WERI-Rb-1 (cell line): Measurements from ENCODE around the gene DCDC1.

Experiments
- DNase-seq: peaks from one replicate; pipeline ENCODE4 v3.0.0-alpha.2; 2020
- H3K27ac ChIP-seq: fragments of 250-450 bp; sonication (Bioruptor Pico); 2 replicates; pipeline ENCODE4 v1.5.1; 2020; ENCODE audit warnings: mild to moderate bottlenecking, moderate library complexity
- H3K27me3 ChIP-seq: fragments of 250-450 bp; sonication (Bioruptor Pico); 2 replicates; pipeline ENCODE4 v1.5.1; 2021; ENCODE audit warnings: mild to moderate bottlenecking, low read depth, moderate library complexity; ENCODE audit not compliant: insufficient read depth, severe bottlenecking
- H3K36me3 ChIP-seq: fragments of 250-450 bp; sonication (Bioruptor Pico); 2 replicates; pipeline ENCODE4 v1.5.1; 2020; ENCODE audit warnings: mild to moderate bottlenecking, moderate library complexity
- H3K4me3 ChIP-seq: 2 replicates; pipeline ENCODE4 v1.5.1; 2011; ENCODE audit warnings: low read depth, mild to moderate bottlenecking, control low read depth, low read length
- H3K9me3 ChIP-seq: fragments of 250-450 bp; sonication (Bioruptor Pico); 2 replicates; pipeline ENCODE4 v1.5.1; 2021; ENCODE audit warnings: mild to moderate bottlenecking, moderate library complexity; ENCODE audit not compliant: severe bottlenecking
- CTCF ChIP-seq: IDR thresholded peaks from 2 replicates; pipeline ENCODE4 v1.5.1; 2011; ENCODE audit warnings: low read depth, mild to moderate bottlenecking, control low read depth, inconsistent platforms, low read length

Gene DCDC1

GRCh38 chr11:31199378-31199777 is 170.2 kb downstream of the DCDC1 start:
- Histone ChIP-seq H3K36me3 (no peaks in the 10 kb centered on the region), H3K27me3 (no peaks in the 10 kb centered on the region), H3K27ac (no peak overlapping the region), H3K9me3 (no peaks in the 10 kb centered on the region), H3K4me3 (no peak overlapping the region)
- no peak for DNase-seq
- no peak for TF ChIP-seq CTCF

DNA sequence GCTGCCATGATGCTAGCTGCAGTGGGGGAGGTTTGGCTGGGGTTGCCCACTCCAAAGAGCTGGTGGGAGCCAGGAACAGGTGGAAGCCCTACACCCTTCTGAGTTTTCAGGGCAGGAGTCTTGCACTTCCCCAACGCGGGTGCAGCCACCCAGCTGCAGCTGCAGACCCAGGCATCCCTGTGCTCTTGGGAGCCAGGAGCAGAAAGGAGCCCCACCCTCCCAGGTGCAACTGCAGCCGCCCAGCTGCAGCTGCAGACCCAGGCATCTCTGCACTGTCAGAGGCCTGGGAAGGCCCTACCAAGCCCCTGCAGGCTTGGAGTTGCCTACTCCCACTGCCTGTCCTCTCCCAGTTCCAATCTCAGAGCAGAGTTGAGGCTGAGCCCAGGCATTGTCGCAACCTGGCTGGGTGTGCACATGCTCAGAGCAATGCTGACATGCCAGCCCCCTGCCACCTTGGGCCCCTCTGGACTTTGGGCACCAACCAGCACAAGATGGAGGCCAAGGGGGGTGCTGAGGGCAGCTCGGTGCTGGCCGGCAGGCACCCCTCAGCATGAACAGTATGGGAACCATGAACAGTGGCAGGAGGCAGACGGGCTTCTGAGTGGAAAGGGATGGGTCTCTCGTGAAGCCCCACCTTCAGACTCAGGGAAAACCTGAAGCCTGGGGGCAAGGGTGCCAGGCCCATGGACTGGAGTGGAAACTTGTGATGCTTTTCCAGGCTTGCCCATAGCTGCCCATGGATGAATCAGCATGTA is 195.4 kb downstream of the DCDC1 start:
- no peak for DNase-seq

DNA sequence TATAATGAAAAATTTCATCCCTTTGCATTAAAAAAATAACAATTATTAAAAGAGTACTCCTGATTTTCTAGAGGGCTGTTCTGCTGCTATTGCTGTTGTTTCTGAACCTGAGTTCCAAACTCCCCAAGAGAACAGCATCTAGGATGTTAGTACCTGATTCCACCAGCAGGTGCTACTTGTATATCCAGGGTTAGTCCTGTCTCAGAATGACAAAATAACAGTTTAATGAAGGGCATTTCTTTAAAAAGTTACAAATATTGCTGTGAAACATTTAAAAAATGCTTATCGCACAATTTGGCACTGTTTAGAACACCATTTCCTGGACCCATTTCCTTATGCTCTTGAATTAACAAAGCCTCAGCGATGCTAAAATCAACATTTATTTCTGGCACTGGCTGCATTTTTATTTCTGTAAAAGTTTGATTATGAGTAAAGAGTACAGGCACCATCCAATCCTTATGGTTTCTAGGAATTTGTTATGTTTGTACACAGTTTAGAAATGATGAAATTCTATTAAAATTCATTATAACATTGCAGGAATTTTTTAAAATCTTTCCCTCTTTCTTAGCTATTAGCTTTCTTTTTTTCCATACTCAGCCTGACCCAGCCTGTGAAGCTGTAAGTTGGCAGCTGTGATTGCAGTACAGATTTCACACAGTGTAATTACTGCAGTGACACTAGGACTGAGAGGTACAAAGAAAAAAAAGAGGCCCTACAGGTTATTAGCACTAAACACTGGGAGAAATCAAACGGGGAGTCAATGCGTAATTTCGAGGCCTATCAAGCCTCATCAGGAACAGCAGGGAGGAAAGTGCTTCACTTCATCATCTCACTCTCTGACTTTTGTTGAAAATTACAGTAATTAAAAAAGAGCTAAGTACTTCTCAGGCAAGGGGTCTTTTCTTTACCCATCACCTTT is 208.8 kb downstream of the DCDC1 start:
- H3K27ac ChIP-seq: no peak overlapping the region
- no peak for DNase-seq
- TF ChIP-seq CTCF: 0 out of 2 replicates have a peak, but pooled peaks have one; percentile 20
- H3K4me3 ChIP-seq: no peak overlapping the region
- H3K9me3 ChIP-seq: no peaks in the 10 kb centered on the region
- no peaks in the 10 kb centered on the region for H3K36me3 ChIP-seq
- no peaks in the 10 kb centered on the region for H3K27me3 ChIP-seq

More for the DNA sequence above, 195.4 kb downstream of the DCDC1 start:
- Histone ChIP-seq H3K36me3 (no peaks in the 10 kb centered on the region), H3K9me3 (peaks cover 5% of the 10 kb centered on the region), H3K27me3 (no peaks in the 10 kb centered on the region), H3K4me3 (no peak overlapping the region), H3K27ac (no peak overlapping the region)
- TF ChIP-seq CTCF: no peak

- H3K9me3 ChIP-seq: no peaks in the 10 kb centered on the region
- H3K27me3 ChIP-seq: no peaks in the 10 kb centered on the region
- no peak overlapping the region for H3K4me3 ChIP-seq
- no peaks in the 10 kb centered on the region for H3K36me3 ChIP-seq
- no peak overlapping the region for H3K27ac ChIP-seq
- DNase-seq: no peak
- no peak for TF ChIP-seq CTCF
These were observed 218.7 kb downstream of the DCDC1 start for GRCh38 chr11:31150841-31151240.

DNA sequence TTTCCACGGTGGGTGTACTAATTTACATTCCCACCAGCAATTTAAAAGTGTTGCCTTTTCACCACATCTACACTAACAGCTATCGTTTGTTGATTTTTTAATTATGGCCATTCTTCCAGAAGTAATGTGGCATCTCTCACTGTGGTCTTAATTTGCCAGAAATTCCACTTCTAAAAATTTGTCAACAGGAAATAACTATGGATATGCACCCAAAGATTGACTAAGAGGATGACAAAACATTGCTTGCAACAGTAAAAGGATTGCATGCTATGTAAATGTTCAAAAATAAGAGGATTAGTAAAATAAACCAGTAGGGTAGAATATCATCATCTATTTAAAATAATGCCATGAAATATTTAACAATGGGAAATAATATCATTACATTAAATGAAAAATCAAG is 219.5 kb downstream of the DCDC1 start:
- no peaks in the 10 kb centered on the region for H3K27me3 ChIP-seq
- H3K36me3 ChIP-seq: no peaks in the 10 kb centered on the region
- TF ChIP-seq CTCF: no peak
- no peak for DNase-seq
- H3K9me3 ChIP-seq: no peaks in the 10 kb centered on the region
- H3K4me3 ChIP-seq: no peak overlapping the region
- H3K27ac ChIP-seq: no peak overlapping the region
